GM19238 (cell line): ENCODE results near the gene DELE1.

Experiments used
- DNase-seq: peaks from one replicate; pipeline ENCODE4 v3.0.0; 2011; ENCODE audit warnings: low spot score; ENCODE audit not compliant: insufficient read length

Gene DELE1

DNA sequence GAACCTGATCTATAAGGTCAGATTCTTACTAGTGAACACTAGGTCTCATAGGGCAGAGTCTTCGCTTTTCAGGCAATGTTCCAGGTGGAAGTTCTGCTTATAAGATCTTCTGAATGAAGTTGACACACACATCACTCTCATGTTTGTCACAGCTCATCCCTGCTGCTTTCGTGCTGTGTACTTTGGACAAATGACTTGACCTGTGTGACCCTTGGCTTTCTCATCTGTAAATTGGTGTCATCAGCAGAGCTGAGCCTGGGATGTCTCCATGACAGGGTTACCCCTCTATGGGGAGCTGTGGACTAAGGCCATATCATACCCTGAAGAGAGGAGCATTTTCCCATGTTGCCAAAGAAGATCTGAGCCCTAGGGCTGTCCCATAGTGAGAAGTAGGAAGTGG is 2.8 kb downstream of the DELE1 start:
- DNase-seq: no peak

- DNase-seq: no peak
Measured at GRCh38 chr5:141928051-141928450, 4.4 kb downstream of the DELE1 start.

GRCh38 chr5:141929398-141930058 is 5.9 kb downstream of the DELE1 start:
- no peak for DNase-seq

DNA sequence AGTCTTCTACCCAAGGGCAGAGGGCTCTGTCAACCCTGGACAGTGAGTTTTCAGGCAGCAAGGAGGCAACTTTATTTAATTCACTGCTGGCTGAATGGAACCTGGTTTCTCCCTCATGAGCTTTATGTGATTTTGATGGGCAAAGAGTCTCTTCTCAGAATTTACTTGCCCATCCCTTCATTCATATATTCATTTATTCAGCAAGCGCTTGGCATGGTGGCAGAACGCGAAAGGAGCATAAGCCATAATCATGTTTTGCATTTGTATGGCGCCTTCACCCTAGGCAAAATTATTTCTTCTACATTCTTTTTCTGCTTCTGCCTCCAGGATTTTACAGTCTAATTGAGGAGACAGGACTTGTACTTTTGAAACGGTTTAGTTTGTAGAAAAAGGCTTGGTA is 8.0 kb downstream of the DELE1 start:
- DNase-seq: no peak

DNA sequence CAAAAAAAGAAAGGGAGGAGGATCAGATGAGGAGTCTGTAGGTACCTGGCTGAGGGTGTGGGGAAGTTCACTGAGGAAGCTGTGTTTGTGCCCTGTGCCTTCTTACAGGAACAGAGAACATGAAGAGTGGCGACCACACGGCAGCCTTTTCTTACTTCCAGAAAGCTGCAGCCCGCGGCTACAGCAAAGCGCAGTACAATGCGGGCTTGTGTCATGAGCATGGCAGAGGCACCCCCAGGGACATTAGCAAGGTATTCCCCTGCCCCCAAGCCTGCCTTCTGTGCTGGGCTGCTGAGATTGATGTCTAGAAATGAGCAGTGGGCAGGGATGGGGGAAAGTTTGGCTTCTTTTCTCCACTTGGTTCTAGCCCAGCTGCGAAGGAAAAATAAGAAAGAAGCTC is 9.5 kb downstream of the DELE1 start:
- DNase-seq: no peak

- DNase-seq: no peak
Measured at GRCh38 chr5:141934099-141934844, 10.6 kb downstream of the DELE1 start.

DNA sequence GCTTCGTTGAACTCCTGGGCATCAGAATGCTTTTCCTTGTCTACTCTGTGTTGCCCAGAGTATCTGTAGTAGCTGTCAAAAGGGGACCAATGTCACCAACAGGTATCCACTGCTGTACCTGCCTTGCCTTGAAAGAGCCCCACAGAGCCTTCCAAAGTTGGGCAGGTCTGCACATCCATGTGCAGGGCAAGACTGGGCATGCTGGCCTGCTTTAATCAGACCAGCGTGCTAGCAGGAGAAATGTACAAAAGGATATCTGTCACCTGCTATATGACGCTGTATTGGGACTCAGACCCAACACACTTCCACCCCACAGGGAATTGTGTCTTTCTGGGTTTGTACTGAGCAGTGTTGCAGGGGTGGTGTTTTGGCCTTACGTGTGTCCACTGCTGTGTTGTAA is 11.9 kb downstream of the DELE1 start:
- DNase-seq: no peak

DNA sequence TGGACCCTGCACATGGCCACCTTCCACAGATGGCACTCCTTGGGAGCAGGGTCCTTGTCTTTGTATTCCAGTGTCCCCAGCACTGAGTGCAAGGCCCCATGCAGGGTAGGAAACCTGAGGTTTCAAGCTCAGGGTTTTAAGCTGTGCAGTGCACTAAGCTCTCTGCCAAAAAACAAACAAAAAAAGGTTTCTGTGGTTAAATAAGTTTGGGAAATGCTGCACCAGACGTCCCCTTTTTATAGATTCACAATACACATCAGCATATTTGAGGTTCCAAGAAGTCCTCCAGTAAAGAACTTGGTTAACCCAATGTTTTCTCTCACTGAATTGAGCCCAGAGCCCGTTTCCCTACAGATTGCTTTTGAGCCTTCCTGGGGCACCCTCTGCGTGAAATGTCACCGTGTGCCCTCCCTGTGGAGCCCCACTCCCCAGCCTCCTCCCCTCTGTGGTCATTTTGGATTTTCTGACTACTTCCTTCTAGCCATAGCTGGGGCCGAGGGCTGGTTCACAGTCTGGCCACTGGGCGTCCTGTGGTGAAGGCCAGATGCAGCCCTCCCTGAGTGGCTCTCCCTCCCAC is 17.1 kb downstream of the DELE1 start:
- no peak for DNase-seq

DNA sequence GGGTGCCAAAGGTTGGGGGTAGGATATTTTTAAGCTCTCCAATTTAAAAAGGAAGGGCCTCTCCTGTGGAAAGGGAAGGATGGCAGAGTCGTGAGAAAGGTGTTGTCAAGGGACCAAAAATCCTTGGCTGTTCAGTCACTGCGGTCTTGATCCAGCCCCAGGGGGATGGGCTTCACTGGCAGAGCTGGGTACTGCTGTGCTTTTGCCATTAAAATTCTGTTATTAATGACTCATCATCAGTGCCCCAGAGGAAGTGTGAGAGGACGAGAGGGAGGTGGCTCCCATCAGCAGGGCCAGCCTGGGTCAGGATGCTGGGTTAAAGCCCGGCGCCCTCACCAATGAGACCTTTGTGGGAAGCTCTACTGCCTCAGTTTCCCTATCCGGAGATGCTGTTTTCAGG is 17.6 kb downstream of the DELE1 start:
- no peak for DNase-seq

DNA sequence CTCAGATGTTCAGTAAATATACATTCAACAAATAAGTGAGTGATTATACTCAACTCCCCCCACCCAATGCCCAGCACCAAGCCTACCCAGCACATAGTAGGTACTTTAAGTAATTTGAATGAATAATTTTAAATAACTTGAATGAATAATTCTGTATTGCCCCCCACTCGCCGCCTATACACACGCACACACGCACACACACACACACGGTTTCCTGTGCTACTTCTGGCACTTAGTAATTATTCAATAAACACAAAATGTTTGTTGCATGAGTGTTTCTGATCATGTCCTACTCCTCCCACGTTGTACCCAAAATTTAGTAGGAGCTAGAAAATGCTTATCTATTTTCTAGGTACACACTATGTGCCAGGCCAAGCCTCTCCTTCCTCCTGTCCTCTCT is 18.1 kb downstream of the DELE1 start:
- no peak for DNase-seq

GRCh38 chr5:141942185-141942857 is 18.6 kb downstream of the DELE1 start:
- no peak for DNase-seq

- no peak for DNase-seq
Measured at GRCh38 chr5:141944076-141944475, 20.4 kb downstream of the DELE1 start.

DNA sequence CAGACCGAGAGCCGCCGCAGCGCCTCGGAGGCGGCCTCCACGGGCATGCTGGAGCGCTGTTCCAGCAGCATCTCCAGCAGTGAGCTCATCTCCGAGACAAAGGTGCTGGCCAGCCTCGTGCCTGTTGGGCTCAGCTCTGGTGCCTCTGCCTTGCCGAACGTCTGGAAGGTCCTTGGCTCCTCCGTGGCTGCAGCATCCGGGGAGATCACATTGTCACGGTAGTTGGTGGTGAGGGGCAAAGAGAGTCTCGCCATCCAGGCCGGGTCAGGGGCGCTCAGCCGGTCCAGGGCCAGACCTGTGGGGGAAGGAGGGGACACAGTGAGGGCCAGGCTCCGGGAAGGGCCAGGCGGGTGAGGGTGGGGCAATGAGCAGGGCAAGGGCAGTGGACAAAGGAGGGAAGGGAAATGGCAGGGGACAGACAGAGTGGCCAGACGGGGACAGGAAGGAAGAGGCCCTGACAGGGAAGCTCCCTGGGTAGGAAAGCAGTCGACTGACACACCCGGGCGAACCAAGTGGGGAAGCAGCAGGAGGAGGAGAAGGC is 21.9 kb downstream of the DELE1 start:
- DNase-seq: no peak

- no peak for DNase-seq
Measured at GRCh38 chr5:141947316-141947715, 23.6 kb downstream of the DELE1 start.

DNA sequence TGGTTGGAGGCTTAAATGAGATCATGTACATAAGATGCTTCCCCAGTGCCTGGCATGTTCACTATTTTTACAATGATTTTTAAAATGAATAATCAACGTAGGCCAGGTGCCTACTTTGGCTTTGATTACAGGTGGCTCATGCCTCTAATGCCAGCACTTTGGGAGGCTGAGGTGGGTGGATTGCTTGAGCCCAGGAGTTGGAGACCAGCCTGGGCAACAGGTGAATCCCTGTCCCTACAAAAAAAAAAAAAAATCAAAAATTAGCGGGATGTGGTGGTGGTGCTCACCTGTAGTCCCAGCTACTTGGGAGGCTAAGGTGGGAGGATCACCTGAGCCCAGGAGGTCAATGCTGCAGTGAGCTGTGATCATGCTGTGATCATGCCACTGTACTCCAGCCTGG is 25.1 kb downstream of the DELE1 start:
- DNase-seq: no peak

DNA sequence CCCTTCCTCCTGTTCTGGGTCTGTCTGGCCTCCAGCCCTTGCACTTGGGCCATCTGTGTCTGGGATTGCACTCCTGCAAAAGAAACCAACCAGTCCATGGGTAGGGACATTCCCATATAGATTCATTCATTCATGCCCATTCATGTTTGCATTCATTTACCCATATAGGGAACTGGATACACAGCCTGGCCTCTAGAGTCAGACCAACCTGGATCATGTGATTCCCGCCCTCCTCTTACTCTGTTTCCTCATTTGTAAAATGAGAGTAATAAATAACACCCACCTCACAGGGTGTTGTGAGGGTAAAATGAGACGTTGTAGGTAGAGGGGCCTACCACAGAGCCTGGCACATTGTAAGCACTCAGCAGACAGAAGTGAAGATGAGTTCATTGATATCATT is 25.8 kb downstream of the DELE1 start:
- no peak for DNase-seq

GRCh38 chr5:141950207-141951005 is 26.7 kb downstream of the DELE1 start:
- DNase-seq: no peak

DNA sequence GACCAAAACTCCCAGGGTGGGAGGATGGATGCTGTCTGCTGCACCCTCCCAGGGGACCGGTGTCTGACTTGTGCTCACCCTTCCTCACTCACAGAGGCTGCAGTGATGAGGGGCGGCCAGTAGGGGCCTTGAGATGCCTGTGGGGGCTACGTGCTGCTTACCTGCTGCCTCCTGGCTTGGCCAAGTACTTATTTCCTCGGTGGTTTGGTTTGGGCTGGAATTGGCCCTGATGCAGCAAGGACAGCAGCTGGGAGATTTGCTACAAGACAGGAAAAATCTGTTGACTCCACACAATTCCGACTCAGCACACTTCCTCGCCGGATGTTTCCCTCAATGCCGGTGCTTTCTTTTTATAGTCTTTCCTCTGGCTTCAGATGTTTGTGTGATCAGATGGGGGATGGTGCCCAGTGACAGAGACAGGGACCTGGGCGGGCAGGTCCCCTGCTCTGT is 27.7 kb downstream of the DELE1 start:
- DNase-seq: peak; percentile 75

DNA sequence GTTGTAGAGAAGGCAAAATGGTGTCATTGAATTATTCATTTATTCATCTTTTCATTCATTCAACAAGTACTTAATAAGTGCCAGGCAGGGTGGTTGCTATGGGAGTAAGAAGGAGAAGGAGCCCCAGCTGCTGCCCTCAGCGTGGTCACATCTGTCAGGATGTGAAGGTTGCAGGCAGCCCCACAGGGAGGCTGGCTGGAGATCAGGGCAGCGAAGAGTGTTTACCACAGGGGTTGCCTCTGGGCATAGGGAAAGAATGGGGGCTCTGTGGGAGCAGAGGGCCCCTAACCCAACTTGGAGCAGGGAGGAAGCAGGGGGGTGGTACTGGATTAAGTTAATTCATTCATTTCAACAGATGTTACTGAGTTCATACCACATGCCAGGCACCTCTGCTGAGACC is 28.3 kb downstream of the DELE1 start:
- DNase-seq: no peak

DNA sequence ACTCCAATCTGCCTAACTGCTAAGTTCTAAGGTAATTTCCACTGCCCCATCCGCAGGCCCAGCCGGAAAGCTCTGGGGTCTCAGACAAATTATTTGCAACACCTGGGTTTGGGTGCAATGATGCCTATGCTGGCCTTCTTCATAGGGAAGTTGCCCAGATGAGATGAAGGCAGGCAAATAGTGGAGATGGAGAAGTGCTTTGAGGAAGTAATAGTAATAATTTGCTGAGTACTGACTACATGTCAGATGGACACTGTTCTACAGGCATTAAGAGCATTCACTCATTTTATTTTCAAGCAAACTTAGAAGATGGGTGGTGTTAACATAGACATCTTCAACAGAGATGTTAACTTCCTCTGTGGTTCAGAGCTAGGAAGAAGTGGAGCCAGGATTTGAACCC is 30.5 kb downstream of the DELE1 start:
- no peak for DNase-seq

DNA sequence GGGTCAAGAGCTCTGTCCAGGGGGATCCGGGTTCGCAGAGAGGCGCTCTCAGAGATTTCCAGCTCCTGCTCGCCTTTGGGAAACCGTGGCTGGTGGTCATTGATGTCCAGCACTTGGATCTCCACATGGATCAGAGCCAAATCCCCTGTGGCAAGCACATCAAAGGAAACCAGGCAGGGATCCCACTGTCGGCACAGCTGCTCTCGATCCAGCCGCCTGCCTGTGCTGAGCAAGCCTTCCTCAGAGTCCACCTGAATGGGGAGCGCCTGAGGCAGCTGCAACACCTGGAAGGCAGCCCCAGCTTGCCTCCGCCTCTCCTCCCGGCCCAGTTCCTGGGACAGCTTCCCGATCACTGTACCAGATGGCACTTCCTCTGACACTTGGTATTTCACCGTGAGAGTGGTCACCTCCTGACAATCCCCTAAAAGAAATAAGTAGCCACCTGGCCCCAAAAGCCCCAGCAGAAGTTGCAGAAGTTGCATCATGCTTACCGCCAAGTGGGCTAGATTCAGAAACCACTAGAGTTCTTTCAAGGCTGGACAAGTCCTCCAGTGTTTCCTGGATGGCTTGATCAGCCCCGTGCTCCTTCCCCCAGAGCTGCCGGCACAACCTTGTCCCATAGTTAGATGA is 33.8 kb downstream of the DELE1 start:
- DNase-seq: no peak
